ENCODE data around the gene MCM9.

MCM9 gene

GRCh38 chr6:118801257-118801656 is 133.7 kb downstream of the MCM9 start:
- H3K9me3 ChIP-seq (ENCODE audit: control insufficient read depth, insufficient read depth, low read length): no peaks in the 10 kb centered on the region
- TF ChIP-seq CTCF (IDR thresholded peaks at IDR 0.05; ENCODE audit: low read depth, low read length, poor library complexity, severe bottlenecking): no peak
- TF ChIP-seq EZH2phosphoT487 (IDR thresholded peaks at IDR 0.05; ENCODE audit: borderline replicate concordance, low read length): no peak
- no peaks in the 10 kb centered on the region for H3K36me3 ChIP-seq (ENCODE audit: control insufficient read depth, low read length)

GRCh38 chr6:118800394-118801071 is 134.4 kb downstream of the MCM9 start:
- Histone ChIP-seq H3K27me3 (ENCODE audit: control insufficient read depth, low read length) (no peaks in the 10 kb centered on the region), H3K79me2 (ENCODE audit: control insufficient read depth, low read length) (no peaks in the 10 kb centered on the region)
- TF ChIP-seq CTCF (IDR thresholded peaks at IDR 0.05; ENCODE audit: low read depth, low read length, poor library complexity, severe bottlenecking) (peak; percentile 90), EZH2phosphoT487 (IDR thresholded peaks at IDR 0.05; ENCODE audit: borderline replicate concordance, low read length) (no peak)

More at GRCh38 chr6:118801257-118801656, 133.7 kb downstream of the MCM9 start:
- Histone ChIP-seq H3F3A (ENCODE audit: control insufficient read depth, insufficient read depth) (no peaks in the 10 kb centered on the region), H3K27me3 (ENCODE audit: control insufficient read depth, low read length) (no peaks in the 10 kb centered on the region), H3K9me2 (replicated peaks; ENCODE audit: control insufficient read depth, low read length) (no peaks in the 10 kb centered on the region), H3K4me3 (ENCODE audit: low read length) (no peak overlapping the region), H3K4me1 (ENCODE audit: control insufficient read depth, low read length) (peaks cover 11% of the 10 kb centered on the region), H3K27ac (ENCODE audit: low read depth, low read length) (no peak overlapping the region), H3K4me2 (ENCODE audit: low read length) (no peak overlapping the region), H4K20me1 (ENCODE audit: control insufficient read depth, insufficient read depth, low read depth, low read length) (no peaks in the 10 kb centered on the region), H3K79me2 (ENCODE audit: control insufficient read depth, low read length) (no peaks in the 10 kb centered on the region)

GRCh38 chr6:118799826-118800225 is 135.1 kb downstream of the MCM9 start:
- no peaks in the 10 kb centered on the region for H3K9me2 ChIP-seq (replicated peaks; ENCODE audit: control insufficient read depth, low read length)
- H3F3A ChIP-seq (ENCODE audit: control insufficient read depth, insufficient read depth): no peaks in the 10 kb centered on the region
- no peaks in the 10 kb centered on the region for H3K79me2 ChIP-seq (ENCODE audit: control insufficient read depth, low read length)
- no peak overlapping the region for H3K27ac ChIP-seq (ENCODE audit: low read depth, low read length)
- no peak overlapping the region for H3K4me3 ChIP-seq (ENCODE audit: low read length)
- no peaks in the 10 kb centered on the region for H4K20me1 ChIP-seq (ENCODE audit: control insufficient read depth, insufficient read depth, low read depth, low read length)
- no peak overlapping the region for H3K4me2 ChIP-seq (ENCODE audit: low read length)
- TF ChIP-seq CTCF (IDR thresholded peaks at IDR 0.05; ENCODE audit: low read depth, low read length, poor library complexity, severe bottlenecking): no peak
- TF ChIP-seq EZH2phosphoT487 (IDR thresholded peaks at IDR 0.05; ENCODE audit: borderline replicate concordance, low read length): no peak
- H3K9me3 ChIP-seq (ENCODE audit: control insufficient read depth, insufficient read depth, low read length): no peaks in the 10 kb centered on the region
- no peaks in the 10 kb centered on the region for H3K36me3 ChIP-seq (ENCODE audit: control insufficient read depth, low read length)
- H3K4me1 ChIP-seq (ENCODE audit: control insufficient read depth, low read length): peaks cover 12% of the 10 kb centered on the region
- no peaks in the 10 kb centered on the region for H3K27me3 ChIP-seq (ENCODE audit: control insufficient read depth, low read length)

More at GRCh38 chr6:118800394-118801071, 134.4 kb downstream of the MCM9 start:
- H3K4me2 ChIP-seq (ENCODE audit: low read length): peak overlapping the region; percentile 58
- peak overlapping the region; percentile 36 for H3K4me3 ChIP-seq (ENCODE audit: low read length)
- no peaks in the 10 kb centered on the region for H4K20me1 ChIP-seq (ENCODE audit: control insufficient read depth, insufficient read depth, low read depth, low read length)
- H3K36me3 ChIP-seq (ENCODE audit: control insufficient read depth, low read length): no peaks in the 10 kb centered on the region
- H3F3A ChIP-seq (ENCODE audit: control insufficient read depth, insufficient read depth): no peaks in the 10 kb centered on the region
- H3K27ac ChIP-seq (ENCODE audit: low read depth, low read length): no peak overlapping the region
- H3K9me3 ChIP-seq (ENCODE audit: control insufficient read depth, insufficient read depth, low read length): no peaks in the 10 kb centered on the region
- H3K4me1 ChIP-seq (ENCODE audit: control insufficient read depth, low read length): peaks cover 12% of the 10 kb centered on the region
- no peaks in the 10 kb centered on the region for H3K9me2 ChIP-seq (replicated peaks; ENCODE audit: control insufficient read depth, low read length)
